NCI-H345 (cell line): Measurements from ENCODE around the gene COL4A2.
"Not testable (repeated sequence)": the region's sequence is repeated elsewhere in the genome, so short reads cannot be mapped to it uniquely, and the experiment has no call there.

Experiments used
- DNase-seq: peaks from one replicate; lab custom pipeline; 2025; lab: John Stamatoyannopoulos, UW

Gene COL4A2

DNA sequence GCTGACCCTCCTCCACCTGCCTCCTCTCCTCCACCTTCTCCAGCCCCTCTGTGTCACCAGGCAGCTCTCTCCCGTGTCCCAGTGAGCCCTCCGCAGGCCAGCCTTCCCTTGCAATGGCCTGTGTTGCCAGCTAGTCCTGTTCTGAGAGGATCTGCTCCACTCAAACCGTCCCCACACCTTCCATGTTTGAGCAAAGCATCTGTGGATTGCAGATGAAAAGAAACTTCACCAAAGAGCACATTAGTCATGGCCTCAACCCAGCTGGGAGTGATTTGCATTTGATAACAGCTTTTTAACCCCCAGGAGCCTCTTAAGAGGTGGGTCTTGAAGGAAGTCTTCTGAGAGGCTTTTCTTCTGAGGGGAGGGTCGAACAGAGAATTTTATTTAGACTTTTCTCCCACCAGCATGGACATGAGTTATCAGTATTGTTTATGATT lies 72.8 kb downstream of the COL4A2 start:
- no peak for DNase-seq

DNA sequence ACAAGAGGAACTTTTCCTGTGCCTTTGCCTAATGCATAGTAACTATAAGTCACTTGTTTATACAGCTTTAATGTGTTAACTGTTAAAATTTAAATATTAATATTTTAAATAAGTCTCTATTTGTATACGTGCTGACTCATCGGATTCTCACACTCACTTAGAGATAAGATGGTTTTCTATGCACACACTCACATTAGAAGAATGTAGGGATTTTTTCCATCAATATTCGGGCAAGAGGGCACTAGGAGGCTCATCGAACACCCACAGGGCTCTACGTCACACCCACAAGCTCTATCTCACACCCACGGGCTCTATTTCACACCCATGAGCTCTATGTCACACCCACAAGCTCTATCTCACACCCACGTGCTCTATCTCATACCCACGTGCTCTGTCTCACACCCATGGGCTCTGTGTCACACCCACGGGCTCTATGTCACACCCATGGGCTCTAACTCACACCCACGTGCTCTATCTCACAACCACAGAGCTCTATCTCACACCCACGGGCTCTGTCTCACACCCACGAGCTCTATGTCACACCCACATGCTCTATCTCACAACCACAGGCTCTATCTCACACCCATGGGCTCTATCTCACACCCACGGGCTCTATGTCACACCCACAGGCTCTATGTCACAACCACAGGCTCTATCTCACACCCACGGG lies 73.4 kb downstream of the COL4A2 start:
- DNase-seq: no peak

DNA sequence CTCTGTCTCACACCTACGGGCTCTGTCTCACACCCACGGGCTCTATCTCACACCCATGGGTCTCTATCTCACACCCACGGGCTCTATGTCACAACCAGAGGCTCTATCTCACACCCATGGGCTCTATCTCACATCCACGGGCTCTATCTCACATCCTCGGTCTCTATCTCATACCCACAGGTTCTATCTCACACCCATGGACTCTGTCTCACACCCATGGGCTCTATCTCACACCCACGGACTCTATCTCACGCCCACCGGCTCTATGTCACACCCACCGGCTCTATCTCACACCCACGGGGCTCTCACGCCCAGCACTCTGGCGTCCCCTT lies 73.9 kb downstream of the COL4A2 start:
- DNase-seq: no peak

DNA sequence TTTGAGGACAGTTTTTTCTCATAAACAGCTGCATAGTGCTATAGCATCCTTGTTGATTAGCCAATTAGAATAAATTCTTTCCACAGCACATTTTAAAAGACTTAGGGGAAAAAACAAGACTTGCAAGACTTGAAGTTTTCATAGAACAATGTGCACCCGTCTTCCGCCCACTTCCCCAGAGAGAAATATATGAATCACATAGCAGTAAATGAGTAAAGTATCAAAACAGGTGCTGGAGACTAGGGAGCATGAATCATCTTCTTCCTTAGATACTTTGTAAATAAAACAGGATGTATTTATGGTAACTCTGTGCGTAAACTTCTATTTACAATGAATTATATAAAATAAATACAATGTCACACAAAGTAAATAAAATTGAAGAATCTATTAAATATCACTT lies 75.1 kb downstream of the COL4A2 start:
- DNase-seq: no peak

DNA sequence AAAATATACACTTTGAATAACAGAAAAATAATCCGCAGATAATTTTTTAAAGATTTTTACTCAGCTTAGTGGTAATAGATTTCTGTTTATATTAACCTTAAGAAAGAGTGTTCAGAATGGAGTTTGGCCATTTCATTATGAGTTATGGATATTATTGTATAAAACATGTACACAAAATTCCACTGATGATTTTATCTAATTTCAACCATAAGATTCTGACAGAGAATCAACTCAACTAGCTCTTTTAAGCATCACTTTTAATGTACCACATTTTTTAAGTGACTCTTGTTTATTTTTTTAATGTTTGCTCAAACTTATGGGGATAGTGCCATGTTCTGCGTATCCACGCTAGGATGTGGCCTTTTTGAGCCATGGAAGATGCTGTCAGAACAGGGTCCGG lies 75.7 kb downstream of the COL4A2 start:
- DNase-seq: no peak

DNA sequence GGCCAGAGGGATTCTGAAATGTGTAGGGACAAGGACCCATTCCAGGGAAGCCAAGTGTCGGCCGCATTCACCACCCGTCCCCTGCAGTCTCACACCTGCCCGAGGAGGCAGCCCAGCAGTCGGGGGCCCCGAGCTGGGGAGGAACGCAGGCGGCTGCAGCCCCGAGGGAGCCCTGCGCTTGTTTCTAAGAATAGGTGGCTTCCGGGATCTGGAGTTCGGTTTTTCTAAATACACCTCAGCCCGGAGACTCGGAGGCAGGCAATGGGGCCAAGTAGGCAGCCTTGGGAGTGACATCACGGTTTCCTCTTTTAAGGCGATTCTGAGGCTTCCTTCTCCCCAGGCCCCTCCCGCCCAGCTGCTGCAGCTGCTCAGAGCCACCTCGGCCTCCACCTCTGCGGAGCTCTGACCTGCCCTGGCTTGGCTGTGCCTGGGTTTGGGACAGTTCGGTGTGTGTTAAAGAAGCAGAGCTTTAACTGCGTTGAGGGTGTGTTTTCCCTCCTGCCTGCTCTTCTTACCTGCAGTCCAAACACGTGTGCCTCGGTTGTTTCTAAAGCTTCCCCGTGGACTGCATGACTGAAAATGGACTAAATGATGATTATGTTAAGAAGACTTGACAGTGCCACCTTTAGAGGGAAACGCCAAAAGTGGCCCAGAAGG lies 80.5 kb downstream of the COL4A2 start:
- no peak for DNase-seq

DNA sequence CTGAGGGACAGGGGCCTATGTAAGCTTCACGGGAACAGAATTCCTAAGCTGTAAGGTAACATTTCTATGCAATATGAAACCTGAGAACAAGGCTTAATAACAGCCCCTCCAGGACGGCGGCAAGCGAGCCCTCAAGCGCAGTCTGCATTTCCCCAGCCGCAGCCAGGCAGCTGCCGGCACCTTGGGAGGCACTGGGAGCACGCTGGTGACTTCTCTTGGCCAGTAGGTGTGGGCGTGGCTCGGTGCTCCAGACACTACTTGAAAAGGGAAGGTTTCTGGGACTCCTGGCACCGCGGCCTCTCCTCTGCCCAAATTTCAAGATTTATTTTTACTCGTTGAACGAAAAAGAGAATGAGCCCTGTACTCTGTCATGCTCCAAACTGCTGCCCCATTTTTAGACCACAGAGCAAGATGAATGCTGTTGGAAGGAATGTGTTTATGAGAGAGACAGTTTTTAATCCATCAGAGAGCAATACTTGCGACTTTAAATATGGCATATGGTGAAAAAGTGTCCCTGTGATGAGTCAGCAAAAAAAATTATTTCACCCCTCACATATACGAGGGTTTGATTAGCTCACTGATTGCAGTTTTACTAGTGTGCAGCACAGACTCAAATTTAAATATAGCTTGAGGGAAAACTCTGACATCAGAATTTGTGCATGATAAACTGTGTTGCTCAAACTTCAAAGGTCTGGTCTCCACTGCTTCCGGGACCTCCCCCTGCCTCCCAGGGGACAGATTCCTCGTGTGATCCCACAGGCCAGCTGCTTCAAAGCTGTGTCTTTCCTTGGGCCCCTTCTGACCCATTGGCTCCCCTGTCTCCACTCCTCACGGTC lies 81.2 kb downstream of the COL4A2 start:
- DNase-seq: no peak

DNA sequence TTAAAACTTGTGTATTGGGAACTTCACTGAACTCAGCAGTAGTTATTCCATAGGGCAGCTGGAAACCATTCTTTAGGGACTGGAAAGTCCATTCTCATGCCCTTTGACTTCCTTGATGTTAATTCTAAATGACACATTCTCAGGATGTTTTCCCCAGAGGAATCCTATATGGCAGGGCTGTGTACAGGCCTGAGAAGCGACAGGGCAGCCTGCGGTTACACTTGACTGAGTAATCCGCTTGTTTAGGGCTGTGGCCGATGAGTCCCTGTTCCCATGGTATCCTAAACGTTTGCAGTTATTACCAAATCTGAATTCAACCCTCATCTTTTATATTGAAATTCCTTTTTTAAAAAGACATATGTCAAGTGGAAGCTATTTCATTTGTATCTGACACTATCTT lies 83.5 kb downstream of the COL4A2 start:
- no peak for DNase-seq

DNA sequence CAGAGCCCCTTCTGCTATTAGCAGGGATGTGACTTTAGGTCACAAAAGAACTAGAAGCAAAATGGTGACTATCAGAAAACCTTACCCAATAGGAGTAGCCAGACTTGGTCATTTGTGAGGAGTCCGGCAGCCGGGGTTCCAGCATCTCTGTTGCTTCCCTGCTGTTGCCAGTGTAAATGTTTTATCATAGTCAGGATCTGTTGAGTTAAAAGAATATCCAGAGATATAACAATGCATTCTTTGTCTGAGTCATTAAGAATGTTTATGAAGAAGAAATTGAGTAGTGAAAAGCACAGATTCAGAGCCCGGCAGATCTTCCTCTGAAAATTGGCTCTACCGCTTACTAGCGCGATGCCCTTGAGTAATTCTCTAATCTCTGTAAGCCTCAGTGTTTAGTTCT lies 84.2 kb downstream of the COL4A2 start:
- no peak for DNase-seq

DNA sequence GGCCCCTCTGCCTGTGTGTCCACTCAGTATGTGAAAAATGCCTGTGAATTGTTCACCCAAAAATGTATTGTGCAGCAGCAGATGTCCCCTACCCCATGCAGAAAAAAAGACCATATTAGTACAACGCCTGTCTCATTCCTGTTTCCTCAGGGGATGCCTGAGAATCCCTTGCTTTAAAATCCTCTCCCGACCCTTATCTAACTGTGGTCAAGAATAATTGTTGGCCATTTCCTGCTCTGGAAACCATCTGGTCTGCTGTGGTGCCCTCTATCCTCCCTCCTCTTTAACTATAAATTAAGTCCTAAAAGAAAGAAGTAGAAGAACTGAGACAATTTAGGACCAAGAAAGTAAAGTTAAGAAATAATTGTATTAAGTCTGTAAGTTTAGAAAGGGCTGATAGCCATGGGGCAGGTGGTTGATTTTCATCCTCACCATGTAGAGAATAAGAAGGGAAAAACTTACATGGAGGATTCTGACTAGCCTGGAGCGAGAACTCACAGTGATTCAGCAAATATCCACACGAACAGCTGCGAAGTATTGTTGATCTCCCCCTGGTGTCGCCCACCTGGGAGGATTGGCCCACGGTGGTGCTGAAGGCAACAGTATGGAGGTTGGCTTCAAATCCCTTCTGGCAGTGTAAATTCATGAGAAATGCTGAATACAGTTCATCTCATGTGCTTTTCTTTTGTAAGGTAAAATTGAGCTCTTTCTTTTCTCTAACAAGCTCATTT lies 85.6 kb downstream of the COL4A2 start:
- no peak for DNase-seq

DNA sequence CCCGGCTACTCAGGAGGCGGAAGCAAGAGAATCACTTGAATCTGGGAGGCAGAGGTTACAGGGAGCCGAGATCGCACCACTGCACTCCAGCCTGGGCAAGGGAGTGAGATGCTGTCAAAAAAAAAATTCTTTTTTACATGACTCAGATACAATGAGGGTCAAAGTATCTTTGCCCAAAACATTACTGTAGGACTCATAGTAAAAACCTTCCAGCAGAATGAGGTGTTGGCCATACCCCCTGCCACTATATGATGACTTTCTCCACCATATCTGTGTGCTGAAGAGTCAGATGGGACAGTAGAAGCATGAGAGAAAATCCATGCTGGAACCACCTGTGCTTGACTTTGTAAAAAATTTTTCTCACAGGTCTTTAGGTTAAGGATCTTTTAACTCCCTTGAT lies 86.7 kb downstream of the COL4A2 start:
- DNase-seq: no peak

DNA sequence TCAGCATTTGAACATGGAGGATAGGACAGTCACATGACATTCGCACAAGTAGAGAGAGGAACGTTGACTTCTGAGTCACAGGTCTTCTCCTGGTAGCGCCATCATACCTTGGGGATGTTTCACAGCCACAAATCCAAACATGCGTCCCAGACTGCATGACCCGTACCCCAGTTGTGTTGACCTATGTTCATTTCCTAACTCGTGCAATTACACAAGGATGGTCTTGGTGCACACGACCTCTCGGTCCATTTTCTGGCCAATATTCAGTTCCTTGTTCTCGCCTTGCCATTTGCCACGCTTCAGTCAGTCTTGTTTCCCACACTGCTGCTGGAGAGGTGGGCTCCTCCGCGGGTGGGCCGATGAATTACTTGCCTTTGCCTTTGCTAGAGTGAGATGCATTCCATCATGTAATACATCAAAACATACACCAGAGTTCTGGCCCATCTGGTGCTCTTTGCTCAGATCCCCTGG lies 87.3 kb downstream of the COL4A2 start:
- DNase-seq: no peak

DNA sequence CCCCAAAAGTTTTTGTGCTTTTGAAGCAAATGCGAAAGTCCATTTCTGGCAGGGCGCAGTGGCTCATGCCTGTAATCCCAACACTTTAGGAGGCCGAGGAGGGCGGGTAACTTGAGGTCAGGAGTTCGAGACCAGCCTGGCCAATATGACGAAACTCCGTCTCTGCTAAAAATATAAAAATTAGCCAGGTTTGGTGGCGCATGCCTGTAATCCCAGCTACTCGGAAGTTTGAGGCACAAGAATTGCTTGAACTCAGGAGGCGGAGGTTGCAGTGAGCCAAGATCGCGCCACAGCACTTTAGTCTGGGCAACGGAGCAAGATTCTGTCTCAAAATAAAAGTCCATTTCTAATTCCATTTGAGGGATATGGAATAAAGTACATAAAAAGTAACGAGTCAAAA lies 88.5 kb downstream of the COL4A2 start:
- DNase-seq: not testable (repeated sequence)

DNA sequence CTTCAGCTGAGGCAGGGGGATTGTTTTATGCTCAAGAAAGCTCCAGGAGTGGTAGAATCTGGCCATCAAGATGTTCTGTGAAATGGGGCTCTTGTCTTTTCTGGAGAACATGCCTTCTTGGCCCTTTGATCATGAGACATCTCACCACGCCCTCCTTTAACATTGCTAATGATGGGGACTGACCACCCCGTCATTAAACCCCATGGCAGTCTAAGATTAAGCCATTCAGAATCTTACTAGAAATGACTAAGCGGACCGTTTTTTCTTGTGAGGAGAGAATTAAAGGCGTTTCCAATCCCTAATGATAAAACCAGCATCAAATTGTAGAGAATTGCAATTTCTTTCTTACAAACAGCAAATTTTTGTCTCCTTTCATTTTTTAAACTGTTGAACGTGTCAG lies 89.4 kb downstream of the COL4A2 start:
- DNase-seq: no peak

DNA sequence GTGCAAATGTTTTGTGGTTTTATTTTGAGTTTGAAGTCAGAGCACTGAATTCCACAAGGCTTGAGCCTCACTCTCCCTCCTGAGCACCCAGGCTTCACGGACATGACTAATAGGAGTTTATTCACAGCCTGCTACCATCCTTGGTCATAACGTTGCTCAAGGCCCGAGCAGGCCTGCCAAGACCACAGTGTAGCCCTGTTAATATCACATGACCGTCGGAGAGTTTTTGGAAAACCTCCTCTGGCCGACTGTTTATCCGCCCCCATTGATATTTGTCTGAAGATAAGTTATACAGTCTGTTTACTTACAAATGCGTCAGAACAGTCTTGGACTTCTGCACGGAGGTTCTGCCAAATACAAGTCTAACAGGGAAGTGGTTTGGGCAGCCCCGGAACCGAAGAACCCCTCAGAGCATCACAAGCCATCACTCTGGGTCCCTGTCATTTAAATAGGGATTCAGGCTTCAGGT lies 89.9 kb downstream of the COL4A2 start:
- no peak for DNase-seq

DNA sequence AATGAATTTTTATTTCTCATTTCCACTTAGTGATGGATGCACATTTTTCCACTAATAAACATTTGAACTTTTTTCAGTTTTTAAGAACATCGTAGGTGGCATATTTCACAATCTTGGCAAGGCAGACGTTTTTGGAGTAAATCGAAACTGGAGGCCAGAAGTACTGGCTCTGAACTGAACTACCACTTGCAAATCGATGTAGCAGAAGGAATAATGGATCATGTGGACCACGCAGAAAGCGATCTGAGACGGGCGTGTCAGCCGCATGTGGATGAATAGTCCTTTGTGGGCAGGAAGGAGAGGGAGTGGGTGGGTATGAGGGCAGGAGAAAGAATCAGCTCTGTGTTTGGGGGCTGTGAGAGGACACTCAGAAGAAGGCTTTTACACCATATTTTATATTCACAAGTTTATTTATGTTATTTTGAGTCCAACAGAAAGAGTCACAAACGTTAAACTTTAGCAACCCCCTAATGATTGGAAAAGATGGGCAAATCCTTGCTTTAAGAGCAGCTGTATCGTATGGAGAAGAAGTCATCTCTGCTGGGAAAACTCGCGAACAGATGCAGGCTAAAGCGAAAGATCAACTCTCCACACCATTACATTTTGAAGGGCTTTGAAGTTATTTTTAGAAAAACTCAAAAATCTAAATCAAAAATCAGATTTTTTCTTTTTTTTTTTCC lies 90.5 kb downstream of the COL4A2 start:
- no peak for DNase-seq

DNA sequence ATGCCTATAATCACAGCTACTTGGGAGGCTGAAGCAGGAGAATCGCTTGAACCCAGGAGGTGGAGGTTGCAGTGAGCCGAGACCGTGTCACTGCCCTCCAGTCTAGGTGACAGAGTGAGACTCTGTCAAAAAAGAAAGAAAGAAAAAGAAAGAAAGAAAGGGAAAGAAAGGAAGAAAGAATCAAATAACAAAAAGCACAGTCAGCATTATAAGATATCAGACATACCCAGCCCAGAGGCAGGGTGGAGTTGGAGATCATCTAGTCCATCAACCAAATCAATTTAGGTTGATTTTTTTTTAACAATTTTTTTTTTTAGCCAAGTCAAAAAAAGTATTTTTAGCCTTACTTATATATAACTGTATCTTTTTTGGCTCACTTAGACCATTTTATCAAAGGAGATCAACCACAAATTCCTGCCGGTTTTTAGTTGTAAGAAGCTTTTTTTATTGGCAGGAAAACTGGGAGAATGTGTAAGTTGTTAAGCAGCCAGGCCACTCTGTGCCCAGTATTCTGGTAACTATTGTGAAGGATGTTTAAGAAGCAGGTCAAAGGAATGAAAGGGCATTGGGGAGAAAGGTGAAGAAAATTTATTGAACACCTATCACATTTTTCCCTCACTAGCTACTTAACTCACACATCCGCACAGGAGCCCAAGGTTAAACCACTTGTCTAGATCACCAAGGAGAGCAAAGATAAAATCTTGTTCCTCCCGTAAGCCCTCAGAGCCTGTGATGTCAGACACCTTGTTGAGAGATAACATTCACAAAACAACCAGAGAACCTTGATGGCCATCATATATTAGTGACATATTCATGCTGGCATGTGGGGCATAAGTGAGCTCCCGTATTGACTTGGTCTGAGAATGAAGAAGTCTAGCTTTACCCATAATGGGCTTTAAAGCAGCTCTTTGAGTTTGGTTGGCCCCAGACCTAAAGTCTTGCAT lies 91.8 kb downstream of the COL4A2 start:
- DNase-seq: no peak

DNA sequence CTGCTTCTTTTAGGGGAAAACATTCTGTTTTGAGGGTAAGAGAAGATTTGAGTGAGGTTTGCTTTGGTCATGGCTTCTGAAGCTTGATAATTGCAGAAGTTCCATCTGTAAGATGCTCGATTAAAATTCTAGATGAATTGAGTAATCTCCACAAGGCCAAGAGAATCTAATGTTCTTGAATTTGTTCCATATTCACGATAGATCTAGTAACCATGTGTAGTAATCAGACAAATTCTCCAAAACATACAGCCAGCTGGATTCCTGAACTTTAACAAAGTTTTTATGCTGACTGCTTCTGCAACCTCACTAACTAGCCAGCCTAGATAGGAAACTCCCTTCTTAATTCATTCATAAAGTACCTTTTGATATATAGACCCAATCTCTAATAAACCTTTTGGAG lies 92.7 kb downstream of the COL4A2 start:
- no peak for DNase-seq

DNA sequence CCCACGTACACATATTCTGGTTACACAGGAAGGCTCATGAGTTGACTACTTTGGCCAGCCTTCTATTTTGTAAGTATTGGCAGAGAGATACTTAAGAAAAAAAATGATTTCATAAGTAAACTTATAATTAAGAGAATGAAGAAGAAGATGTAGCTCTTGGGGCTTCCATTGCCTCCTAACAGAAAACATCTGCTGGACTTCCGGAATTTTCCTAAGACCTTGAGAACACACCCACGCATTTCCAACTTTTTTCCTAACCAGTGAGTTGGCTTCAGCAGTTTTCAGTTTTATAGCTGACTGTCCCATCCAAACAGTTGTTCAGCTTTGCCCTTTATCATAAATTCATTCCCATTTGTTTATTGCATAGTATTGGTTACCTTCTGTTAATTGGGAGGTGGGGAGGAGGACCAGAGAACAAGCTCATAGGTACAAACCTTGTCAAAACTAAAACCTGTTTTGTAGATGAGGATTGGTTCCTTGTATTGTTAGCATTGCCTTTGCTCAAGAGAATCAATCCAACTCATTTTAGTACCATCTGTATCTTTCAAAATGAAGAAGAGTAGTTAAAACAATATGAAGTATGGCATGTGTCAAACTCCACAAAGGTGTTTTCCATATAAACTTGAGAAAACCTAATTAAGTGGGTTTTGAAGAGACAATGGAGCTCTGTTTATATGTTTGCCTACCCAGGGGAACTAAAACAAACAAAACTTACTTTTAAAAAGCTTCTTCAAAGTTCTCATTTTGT lies 93.9 kb downstream of the COL4A2 start:
- DNase-seq: no peak
